GM13976 (cell line): ENCODE data around the gene FBN1.

ENCODE experiments used
- DNase-seq: peaks from one replicate; pipeline ENCODE4 v3.0.0; 2012; ENCODE audit warnings: low spot score
- in situ Hi-C: fragments of 300-500 bp; cut with MboI; formaldehyde crosslinking; loops from one replicate; pipeline ENCODE4 v1.12.0; 2022; ENCODE audit warnings: low sequenced_read_pairs, mixed read lengths, inconsistent platforms; ENCODE audit not compliant: unreplicated experiment
- TF ChIP-seq, protein P1 (sequence below): IDR thresholded peaks from 2 replicates; pipeline ENCODE4 v1.5.1; 2012; ENCODE audit warnings: borderline replicate concordance, mild to moderate bottlenecking; ENCODE audit not compliant: insufficient read depth; ENCODE audit errors: extremely low read depth, missing control alignments, control extremely low read depth

FBN1 gene

DNA sequence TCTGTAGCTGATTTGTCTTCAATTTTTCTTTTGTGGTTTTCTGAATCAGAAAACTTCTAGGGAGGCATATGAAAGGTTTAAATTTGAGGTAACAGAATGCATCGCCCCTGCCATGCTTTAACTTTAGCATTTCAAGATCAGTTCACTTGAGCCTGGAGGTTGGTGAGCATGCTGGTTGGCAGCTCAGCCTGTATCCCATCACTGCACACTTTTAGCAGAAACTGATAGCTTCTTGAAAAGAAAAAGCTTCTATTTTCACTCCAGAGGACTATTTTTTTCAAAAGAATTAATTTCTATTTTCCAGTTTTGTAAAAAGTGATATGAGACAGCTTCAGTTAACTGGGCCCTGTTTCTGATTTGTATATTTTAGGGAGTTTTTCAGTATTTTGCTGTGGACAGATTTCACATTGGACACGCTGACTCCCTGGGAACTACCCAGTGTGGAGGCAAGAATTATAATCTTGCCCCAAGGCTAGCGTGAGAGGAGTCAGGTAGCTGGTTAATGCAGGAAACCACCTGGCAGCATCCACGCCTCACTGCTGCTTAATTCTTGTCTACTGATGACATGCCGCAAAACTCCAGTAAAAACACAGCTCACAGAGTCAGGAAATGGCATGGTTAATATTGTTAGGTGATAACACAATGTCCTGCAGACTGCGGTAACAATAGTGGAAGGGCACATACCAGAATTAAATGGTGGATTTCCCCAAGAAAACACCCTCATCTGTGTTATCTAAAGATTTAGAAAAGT lies 242.9 kb downstream of the FBN1 start:
- in situ Hi-C loops = no loop called here
- TF ChIP-seq, protein P1, sequence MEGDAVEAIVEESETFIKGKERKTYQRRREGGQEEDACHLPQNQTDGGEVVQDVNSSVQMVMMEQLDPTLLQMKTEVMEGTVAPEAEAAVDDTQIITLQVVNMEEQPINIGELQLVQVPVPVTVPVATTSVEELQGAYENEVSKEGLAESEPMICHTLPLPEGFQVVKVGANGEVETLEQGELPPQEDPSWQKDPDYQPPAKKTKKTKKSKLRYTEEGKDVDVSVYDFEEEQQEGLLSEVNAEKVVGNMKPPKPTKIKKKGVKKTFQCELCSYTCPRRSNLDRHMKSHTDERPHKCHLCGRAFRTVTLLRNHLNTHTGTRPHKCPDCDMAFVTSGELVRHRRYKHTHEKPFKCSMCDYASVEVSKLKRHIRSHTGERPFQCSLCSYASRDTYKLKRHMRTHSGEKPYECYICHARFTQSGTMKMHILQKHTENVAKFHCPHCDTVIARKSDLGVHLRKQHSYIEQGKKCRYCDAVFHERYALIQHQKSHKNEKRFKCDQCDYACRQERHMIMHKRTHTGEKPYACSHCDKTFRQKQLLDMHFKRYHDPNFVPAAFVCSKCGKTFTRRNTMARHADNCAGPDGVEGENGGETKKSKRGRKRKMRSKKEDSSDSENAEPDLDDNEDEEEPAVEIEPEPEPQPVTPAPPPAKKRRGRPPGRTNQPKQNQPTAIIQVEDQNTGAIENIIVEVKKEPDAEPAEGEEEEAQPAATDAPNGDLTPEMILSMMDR = no peak
- peak; percentile 23 for DNase-seq

DNA sequence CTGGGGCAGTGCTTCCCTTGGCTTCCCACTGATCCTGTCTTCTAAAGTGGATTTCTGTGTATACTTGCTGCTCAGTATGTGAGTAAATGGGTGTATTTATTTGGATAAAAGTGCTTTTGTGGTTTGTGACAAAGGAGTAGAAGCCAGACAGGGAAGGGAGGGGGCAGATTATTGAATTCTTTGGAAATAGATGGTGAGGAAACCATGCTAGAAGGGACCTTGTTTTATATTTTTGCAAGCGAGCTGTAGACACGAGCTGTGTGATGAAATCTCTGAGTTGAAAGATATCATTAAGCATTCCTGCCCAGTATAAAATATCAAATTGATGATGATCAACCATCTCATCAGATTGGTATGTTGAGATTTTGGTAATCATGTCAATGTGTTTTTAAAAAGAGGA lies 245.4 kb downstream of the FBN1 start:
- in situ Hi-C loops = no loop called here
- TF ChIP-seq, protein P1 = no peak
- no peak for DNase-seq

DNA sequence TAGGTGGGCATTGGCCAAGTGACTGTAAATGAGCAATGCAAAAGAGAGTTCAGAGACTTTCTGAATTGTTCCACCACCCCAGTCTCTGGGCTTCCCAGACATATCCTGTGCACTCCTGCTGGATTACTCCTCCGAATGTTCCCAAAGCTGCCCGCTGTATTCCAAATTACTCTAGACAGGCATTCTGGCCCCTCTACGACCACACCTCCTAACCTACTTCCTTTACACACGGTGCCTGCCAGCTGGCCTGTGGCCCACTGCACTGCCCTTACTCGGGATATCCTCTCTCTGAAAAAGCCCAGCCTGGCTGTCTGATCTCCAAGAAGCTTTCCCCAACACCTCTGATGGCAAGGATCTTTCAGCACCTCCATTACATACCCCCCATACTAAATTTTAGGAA lies 247.7 kb downstream of the FBN1 start:
- TF ChIP-seq, protein P1 = no peak
- DNase-seq = no peak
- in situ Hi-C loops = no loop called here

DNA sequence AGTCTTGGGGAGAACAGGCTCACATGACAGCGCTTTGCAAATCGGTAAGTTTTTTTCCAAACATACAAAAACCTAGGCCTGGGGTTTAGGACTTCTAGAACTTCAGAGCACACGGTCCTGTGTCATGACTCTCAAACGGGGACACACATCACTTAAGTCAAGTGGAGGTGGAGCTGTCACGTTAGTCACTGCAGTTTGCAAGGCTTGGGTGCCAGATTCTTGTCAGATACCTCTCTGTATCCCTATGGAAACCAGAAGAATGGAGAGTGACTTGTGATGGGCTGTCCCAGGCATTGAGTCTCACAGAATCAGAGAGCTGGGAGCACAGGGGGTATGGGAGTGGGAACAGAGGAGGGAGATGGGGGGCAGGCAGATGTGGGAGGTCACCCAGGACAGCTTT lies 249.5 kb downstream of the FBN1 start:
- TF ChIP-seq, protein P1 = no peak
- DNase-seq = no peak
- in situ Hi-C loops = no loop called here

DNA sequence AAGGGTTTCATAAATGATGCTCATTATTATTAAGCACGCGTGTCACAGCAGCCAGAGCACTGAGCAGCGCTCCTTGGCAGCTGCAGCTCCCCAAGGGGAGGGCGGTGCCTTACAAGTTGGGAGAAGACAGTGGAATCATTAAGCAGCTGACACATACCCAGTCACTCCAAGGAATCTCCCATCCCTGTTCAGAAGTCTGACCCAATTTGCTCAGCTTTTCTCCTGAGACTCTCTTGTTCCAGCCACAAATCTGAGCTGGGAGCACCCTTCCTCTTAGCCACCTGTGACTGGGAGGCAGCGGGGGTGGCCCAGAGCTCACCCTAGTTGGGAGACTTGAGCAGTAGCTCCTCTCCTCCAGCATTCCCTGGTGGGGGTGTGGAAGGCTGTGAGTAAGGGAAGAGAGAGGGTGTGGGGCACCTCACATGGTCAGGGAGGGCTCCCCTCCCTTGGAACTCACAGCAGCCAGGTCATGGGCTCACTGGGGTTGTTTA lies 249.9 kb downstream of the FBN1 start:
- no peak for DNase-seq
- TF ChIP-seq, protein P1 = no peak
- in situ Hi-C loops = no loop called here

DNA sequence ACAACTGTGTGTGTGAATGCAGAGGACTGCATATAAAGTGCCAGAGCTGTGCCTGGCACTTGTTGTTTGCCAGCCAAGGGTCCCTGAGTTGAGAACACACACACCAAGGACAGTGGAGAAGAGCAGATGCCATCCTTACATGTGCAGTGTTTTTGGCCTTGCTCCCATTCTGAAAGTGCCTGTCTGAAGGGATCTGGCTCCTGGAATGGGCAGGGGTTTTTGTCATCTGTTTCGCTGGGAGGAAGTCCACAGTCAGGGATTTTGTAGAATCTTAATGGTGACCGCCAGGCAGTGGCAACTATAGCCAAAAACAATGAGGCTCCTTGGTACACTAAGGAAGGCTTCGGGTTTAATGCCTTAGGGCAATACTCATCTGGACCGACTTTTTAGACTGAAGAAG lies 250.5 kb downstream of the FBN1 start:
- in situ Hi-C loops = no loop called here
- TF ChIP-seq, protein P1 = no peak
- DNase-seq = no peak
